OCI-LY3 (cell line): ENCODE measurements around the gene SIGLEC7.
"Not testable (repeated sequence)": the region's sequence is repeated elsewhere in the genome, so short reads cannot be mapped to it uniquely, and the experiment has no call there.

Experiments used
- H2AFZ ChIP-seq: fragments of 200-600, 300-600 bp; shearing (Covaris generic); 2 replicates; pipeline ENCODE4 v1.6.0; 2014; ENCODE audit warnings: antibody characterized with exemption, low read depth, low read length
- H3K27ac ChIP-seq: fragments of 200-600, 300-600 bp; sonication (generic); 2 replicates; pipeline ENCODE4 v1.5.1; 2014; ENCODE audit warnings: mild to moderate bottlenecking, low read length, moderate library complexity, mixed read lengths
- H3K27me3 ChIP-seq: fragments of 200-600, 300-600 bp; sonication (generic); 2 replicates; pipeline ENCODE4 v1.6.1; 2014; ENCODE audit warnings: low read depth, low read length, mixed read lengths
- H3K36me3 ChIP-seq: fragments of 200-600, 300-600 bp; sonication (generic); replicated peaks from 2 replicates; pipeline ENCODE3; 2014; ENCODE audit warnings: low read depth, low read length, mixed read lengths
- H3K4me1 ChIP-seq: fragments of 300-600, 200-600 bp; sonication (generic); 2 replicates; pipeline ENCODE4 v1.6.1; 2014; ENCODE audit warnings: low read length, mixed read lengths
- H3K4me2 ChIP-seq: fragments of 200-600, 300-600 bp; sonication (generic); 2 replicates; pipeline ENCODE4 v1.6.1; 2014; ENCODE audit warnings: low read length, mixed read lengths
- H3K4me3 ChIP-seq: fragments of 300-600, 200-600 bp; sonication (generic); 2 replicates; pipeline ENCODE4 v1.5.1; 2014; ENCODE audit warnings: antibody characterized with exemption, mild to moderate bottlenecking, low read length, moderate library complexity
- H3K79me2 ChIP-seq: fragments of 300-600, 200-600 bp; shearing (Covaris generic); 2 replicates; pipeline ENCODE4 v1.6.1; 2014; ENCODE audit warnings: mild to moderate bottlenecking, low read length, mixed read lengths
- H3K9ac ChIP-seq: fragments of 300-600, 200-600 bp; shearing (Covaris generic); 2 replicates; pipeline ENCODE4 v1.6.0; 2014; ENCODE audit warnings: mild to moderate bottlenecking, low read length, moderate library complexity
- H3K9me3 ChIP-seq: fragments of 200-600, 300-600 bp; shearing (Covaris generic); 2 replicates; pipeline ENCODE4 v1.6.1; 2014; ENCODE audit warnings: low read length, mixed read lengths; ENCODE audit not compliant: insufficient read depth
- H4K20me1 ChIP-seq: fragments of 200-600, 300-600 bp; sonication (generic); 2 replicates; pipeline ENCODE4 v1.6.1; 2016; ENCODE audit warnings: low read length, mixed read lengths; ENCODE audit not compliant: insufficient read depth
- CTCF ChIP-seq: fragments of 200-600, 300-600 bp; sonication (generic); IDR thresholded peaks from 2 replicates; pipeline ENCODE4 v1.5.1; 2014; ENCODE audit warnings: antibody characterized with exemption, low read length, low read depth
- EZH2phosphoT487 ChIP-seq: fragments of 200-600 bp; shearing (Covaris generic); IDR thresholded peaks from 2 replicates; pipeline ENCODE4 v1.6.1; 2018; ENCODE audit warnings: antibody characterized with exemption, mixed run types, low read depth

The SIGLEC7 gene

GRCh38 chr19:51139299-51140014 lies 2.6 kb upstream of the SIGLEC7 start:
- no peak for TF ChIP-seq CTCF
- TF ChIP-seq EZH2phosphoT487: no peak
- peaks cover 40% of the 10 kb centered on the region for H3K27me3 ChIP-seq
- no peak overlapping the region for H3K4me3 ChIP-seq

GRCh38 chr19:51140441-51140840 lies 1.7 kb upstream of the SIGLEC7 start:
- no peaks in the 10 kb centered on the region for H4K20me1 ChIP-seq
- H3K9ac ChIP-seq: no peak overlapping the region
- H3K27ac ChIP-seq: no peak overlapping the region
- no peaks in the 10 kb centered on the region for H3K79me2 ChIP-seq
- TF ChIP-seq EZH2phosphoT487 (no peak), CTCF (no peak)
- H3K4me3 ChIP-seq: no peak overlapping the region
- H3K4me1 ChIP-seq: peaks cover 39% of the 10 kb centered on the region
- H2AFZ ChIP-seq: no peak overlapping the region
- no peak overlapping the region for H3K4me2 ChIP-seq
- H3K27me3 ChIP-seq: peaks cover 38% of the 10 kb centered on the region
- no peaks in the 10 kb centered on the region; the same call in 1 of the 2 replicates for H3K9me3 ChIP-seq
- no peaks in the 10 kb centered on the region for H3K36me3 ChIP-seq

More at GRCh38 chr19:51139299-51140014, 2.6 kb upstream of the SIGLEC7 start:
- Histone ChIP-seq H3K79me2 (no peaks in the 10 kb centered on the region), H3K9me3 (no peaks in the 10 kb centered on the region; the same call in 1 of the 2 replicates), H3K27ac (no peak overlapping the region), H3K4me2 (peak overlapping the region; percentile 36), H3K36me3 (no peaks in the 10 kb centered on the region), H3K4me1 (peaks cover 47% of the 10 kb centered on the region), H4K20me1 (no peaks in the 10 kb centered on the region), H2AFZ (no peak overlapping the region), H3K9ac (no peak overlapping the region)

GRCh38 chr19:51141181-51141580 lies 920 bp upstream of the SIGLEC7 start:
- Histone ChIP-seq H3K36me3 (no peaks in the 10 kb centered on the region), H3K9ac (no peak overlapping the region), H3K9me3 (no peaks in the 10 kb centered on the region), H3K4me2 (no peak overlapping the region), H3K79me2 (no peaks in the 10 kb centered on the region), H4K20me1 (no peaks in the 10 kb centered on the region), H2AFZ (no peak overlapping the region), H3K4me3 (no peak overlapping the region), H3K4me1 (peaks cover 39% of the 10 kb centered on the region), H3K27me3 (peaks cover 36% of the 10 kb centered on the region), H3K27ac (no peak overlapping the region)
- TF ChIP-seq CTCF (no peak), EZH2phosphoT487 (no peak)

GRCh38 chr19:51142809-51143475 lies 841 bp downstream of the SIGLEC7 start:
- not testable (repeated sequence) for H3K9ac ChIP-seq, H4K20me1 ChIP-seq, H2AFZ ChIP-seq, H3K27ac ChIP-seq, H3K79me2 ChIP-seq, H3K36me3 ChIP-seq, H3K4me3 ChIP-seq, H3K9me3 ChIP-seq, H3K4me2 ChIP-seq
- peaks cover 22% of the 10 kb centered on the region for H3K4me1 ChIP-seq
- H3K27me3 ChIP-seq: peaks cover 36% of the 10 kb centered on the region
